ENCODE results near the gene LONP1. TPM values are rescaled to one million over a fixed set of nuclear protein-coding genes. Genes with fewer than 3 reads are reported as not detected.
A peak's percentile ranks its signal among the peaks of the same experiment; 100 is the strongest.
"Not testable (repeated sequence)": the region's sequence is repeated elsewhere in the genome, so short reads cannot be mapped to it uniquely, and the experiment has no call there.

LONP1 gene
- total and polyA plus RNA-seq, 9 donors = 34.9 to 63.9 (median 52.9) TPM

GRCh38 chr19:5693195-5694166 is 26.5 kb downstream of the LONP1 start:
- 73% methylated on average over 28 of the region's 39 CpGs for WGBS (ENCODE audit: insufficient coverage)
- peaks cover 62% of the 10 kb centered on the region for H3K36me3 ChIP-seq (ENCODE audit: control insufficient read depth, insufficient read depth, low read length)
- peak; percentile 63 for DNase-seq
- no peaks in the 10 kb centered on the region for H3K9me3 ChIP-seq (replicated peaks; ENCODE audit: control insufficient read depth, low read depth, low read length)
- H3K27me3 ChIP-seq (ENCODE audit: control insufficient read depth, insufficient read depth, low read length) = no peaks in the 10 kb centered on the region
- no peak overlapping the region for H3K4me3 ChIP-seq (ENCODE audit: low read length)
- H3K4me1 ChIP-seq (ENCODE audit: control insufficient read depth, insufficient read depth, low read length) = peaks cover 58% of the 10 kb centered on the region
- peak overlapping the region; percentile 75 for H3K27ac ChIP-seq (ENCODE audit: low read length)

- Histone ChIP-seq H3K4me1 (ENCODE audit: control insufficient read depth, insufficient read depth, low read length) (peaks cover 58% of the 10 kb centered on the region), H3K27me3 (ENCODE audit: control insufficient read depth, insufficient read depth, low read length) (no peaks in the 10 kb centered on the region), H3K27ac (ENCODE audit: low read length) (peak overlapping the region; percentile 75), H3K36me3 (ENCODE audit: control insufficient read depth, insufficient read depth, low read length) (peaks cover 58% of the 10 kb centered on the region), H3K4me3 (ENCODE audit: low read length) (no peak overlapping the region), H3K9me3 (replicated peaks; ENCODE audit: control insufficient read depth, low read depth, low read length) (no peaks in the 10 kb centered on the region)
- DNase-seq = no peak
- WGBS (ENCODE audit: insufficient coverage) = no CpG with 5 or more reads among the region's 7 CpGs
Measured at GRCh38 chr19:5692723-5693194, 27.2 kb downstream of the LONP1 start.

GRCh38 chr19:5691822-5692722 is 27.9 kb downstream of the LONP1 start:
- H3K4me1 ChIP-seq (ENCODE audit: control insufficient read depth, insufficient read depth, low read length) = peaks cover 63% of the 10 kb centered on the region
- H3K36me3 ChIP-seq (ENCODE audit: control insufficient read depth, insufficient read depth, low read length) = peaks cover 56% of the 10 kb centered on the region
- H3K27me3 ChIP-seq (ENCODE audit: control insufficient read depth, insufficient read depth, low read length) = no peaks in the 10 kb centered on the region
- no peak for DNase-seq
- peak overlapping the region; percentile 90 for H3K4me3 ChIP-seq (ENCODE audit: low read length)
- no peaks in the 10 kb centered on the region for H3K9me3 ChIP-seq (replicated peaks; ENCODE audit: control insufficient read depth, low read depth, low read length)
- peak overlapping the region; percentile 97 for H3K27ac ChIP-seq (ENCODE audit: low read length)
- WGBS (ENCODE audit: insufficient coverage) = 58% methylated on average over 41 of the region's 42 CpGs

GRCh38 chr19:5690955-5691821 is 28.8 kb downstream of the LONP1 start:
- no peaks in the 10 kb centered on the region for H3K9me3 ChIP-seq (replicated peaks; ENCODE audit: control insufficient read depth, low read depth, low read length)
- DNase-seq = peak; percentile 87
- H3K4me3 ChIP-seq (ENCODE audit: low read length) = peak overlapping the region; percentile 90
- H3K27me3 ChIP-seq (ENCODE audit: control insufficient read depth, insufficient read depth, low read length) = no peaks in the 10 kb centered on the region
- 5% methylated on average over 32 of the region's 54 CpGs for WGBS (ENCODE audit: insufficient coverage)
- H3K4me1 ChIP-seq (ENCODE audit: control insufficient read depth, insufficient read depth, low read length) = peaks cover 65% of the 10 kb centered on the region
- peak overlapping the region; percentile 97 for H3K27ac ChIP-seq (ENCODE audit: low read length)
- peaks cover 47% of the 10 kb centered on the region for H3K36me3 ChIP-seq (ENCODE audit: control insufficient read depth, insufficient read depth, low read length)

GRCh38 chr19:5690125-5690954 is 29.6 kb downstream of the LONP1 start, which contains the start of gene RPL36:
RPL36 (plus strand) TSS chr19:5690295; CDS start chr19:5690508, 213 bp downstream.
- H3K4me3 ChIP-seq (ENCODE audit: low read length) = peak within 1 kb of the TSS; percentile 90
- H3K27ac ChIP-seq (ENCODE audit: low read length) = peak within 1 kb of the TSS; percentile 97
- no peaks in the 10 kb centered on the region for H3K9me3 ChIP-seq (replicated peaks; ENCODE audit: control insufficient read depth, low read depth, low read length)
- WGBS (ENCODE audit: insufficient coverage) = 1% methylated on average over 63 of the region's 73 CpGs
- DNase-seq = peak; percentile 98
- peaks cover 39% of the 10 kb centered on the region for H3K36me3 ChIP-seq (ENCODE audit: control insufficient read depth, insufficient read depth, low read length)
- H3K27me3 ChIP-seq (ENCODE audit: control insufficient read depth, insufficient read depth, low read length) = no peaks in the 10 kb centered on the region
- H3K4me1 ChIP-seq (ENCODE audit: control insufficient read depth, insufficient read depth, low read length) = peaks cover 60% of the 10 kb centered on the region

- H3K27me3 ChIP-seq (ENCODE audit: control insufficient read depth, insufficient read depth, low read length); H3K4me3 ChIP-seq (ENCODE audit: low read length); H3K9me3 ChIP-seq (replicated peaks; ENCODE audit: control insufficient read depth, low read depth, low read length); H3K27ac ChIP-seq (ENCODE audit: low read length); DNase-seq: not testable (repeated sequence)
- 97% methylated on average over 6 of the region's 13 CpGs for WGBS (ENCODE audit: insufficient coverage)
- Histone ChIP-seq H3K4me1 (ENCODE audit: control insufficient read depth, insufficient read depth, low read length) (peaks cover 44% of the 10 kb centered on the region), H3K36me3 (ENCODE audit: control insufficient read depth, insufficient read depth, low read length) (peaks cover 21% of the 10 kb centered on the region)
Measured at GRCh38 chr19:5688262-5688881, 31.6 kb downstream of the LONP1 start.

GRCh38 chr19:5687360-5688198 is 32.4 kb downstream of the LONP1 start:
- Histone ChIP-seq H3K9me3 (replicated peaks; ENCODE audit: control insufficient read depth, low read depth, low read length) (no peaks in the 10 kb centered on the region), H3K27ac (ENCODE audit: low read length) (peak overlapping the region; percentile 73), H3K27me3 (ENCODE audit: control insufficient read depth, insufficient read depth, low read length) (no peaks in the 10 kb centered on the region), H3K4me1 (ENCODE audit: control insufficient read depth, insufficient read depth, low read length) (peaks cover 36% of the 10 kb centered on the region), H3K4me3 (ENCODE audit: low read length) (peak overlapping the region; percentile 43), H3K36me3 (ENCODE audit: control insufficient read depth, insufficient read depth, low read length) (peaks cover 13% of the 10 kb centered on the region)
- DNase-seq = peak; percentile 42
- WGBS (ENCODE audit: insufficient coverage) = 43% methylated on average over 76 of the region's 76 CpGs

Measured in muscle of leg (tissue), 11 donors.